Body of pancreas (tissue), 4 donors: ENCODE results near the gene RAB21.

ENCODE experiments used
- POLR2A ChIP-seq, 3 donors: fragments of 450-650 bp; IDR thresholded peaks; one replicate each; pipeline ENCODE4 v1.6.1; 2016; ENCODE audit warnings: antibody characterized with exemption in 3 of 3, mild to moderate bottlenecking in 2 of 3
- TF ChIP-seq, protein P1 (sequence below), 7 experiments: fragments of 450-650 bp in 4 of 7; fragments of 200-600 bp in 3 of 7; sonication (generic) in 3 of 7; IDR thresholded peaks; one replicate each; pipeline ENCODE4 v1.5.1; 2016 to 2019; ENCODE audit warnings: antibody characterized with exemption in 7 of 7

- TF ChIP-seq, protein P1, sequence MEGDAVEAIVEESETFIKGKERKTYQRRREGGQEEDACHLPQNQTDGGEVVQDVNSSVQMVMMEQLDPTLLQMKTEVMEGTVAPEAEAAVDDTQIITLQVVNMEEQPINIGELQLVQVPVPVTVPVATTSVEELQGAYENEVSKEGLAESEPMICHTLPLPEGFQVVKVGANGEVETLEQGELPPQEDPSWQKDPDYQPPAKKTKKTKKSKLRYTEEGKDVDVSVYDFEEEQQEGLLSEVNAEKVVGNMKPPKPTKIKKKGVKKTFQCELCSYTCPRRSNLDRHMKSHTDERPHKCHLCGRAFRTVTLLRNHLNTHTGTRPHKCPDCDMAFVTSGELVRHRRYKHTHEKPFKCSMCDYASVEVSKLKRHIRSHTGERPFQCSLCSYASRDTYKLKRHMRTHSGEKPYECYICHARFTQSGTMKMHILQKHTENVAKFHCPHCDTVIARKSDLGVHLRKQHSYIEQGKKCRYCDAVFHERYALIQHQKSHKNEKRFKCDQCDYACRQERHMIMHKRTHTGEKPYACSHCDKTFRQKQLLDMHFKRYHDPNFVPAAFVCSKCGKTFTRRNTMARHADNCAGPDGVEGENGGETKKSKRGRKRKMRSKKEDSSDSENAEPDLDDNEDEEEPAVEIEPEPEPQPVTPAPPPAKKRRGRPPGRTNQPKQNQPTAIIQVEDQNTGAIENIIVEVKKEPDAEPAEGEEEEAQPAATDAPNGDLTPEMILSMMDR (IDR thresholded peaks at IDR 0.05), result no peak
- TF ChIP-seq POLR2A (IDR thresholded peaks at IDR 0.05), result no peak
Observed at GRCh38 chr12:71782017-71782416, 27.4 kb downstream of the RAB21 start.
